Subcutaneous abdominal adipose tissue (tissue), 5 donors: ENCODE results near the gene MYLK3.

Experiments used
- H3K27ac ChIP-seq: one replicate; pipeline ENCODE4 v1.7.0; 2013; ENCODE audit warnings: low read depth, mild to moderate bottlenecking, inconsistent platforms, low read length, moderate library complexity
- H3K27me3 ChIP-seq, 5 donors: one replicate each; pipeline ENCODE4 v1.7.0; 2013; ENCODE audit warnings: low read length in 5 of 5, inconsistent platforms in 1 of 5; ENCODE audit not compliant: control insufficient read depth in 5 of 5, insufficient read depth in 4 of 5
- H3K36me3 ChIP-seq, 5 donors: one replicate each; pipeline ENCODE4 v1.7.0; 2013; ENCODE audit warnings: low read length in 5 of 5; ENCODE audit not compliant: control insufficient read depth in 5 of 5, insufficient read depth in 5 of 5
- H3K4me1 ChIP-seq, 5 donors: one replicate each; pipeline ENCODE4 v1.7.0; 2013; ENCODE audit warnings: low read length in 5 of 5, mild to moderate bottlenecking in 3 of 5, moderate library complexity in 1 of 5; ENCODE audit not compliant: control insufficient read depth in 5 of 5, insufficient read depth in 5 of 5
- H3K4me3 ChIP-seq, 5 donors: one replicate each; pipeline ENCODE4 v1.7.0; 2013; ENCODE audit warnings: low read length in 5 of 5, low read depth in 1 of 5
- H3K9ac ChIP-seq, 5 donors: one replicate each; pipeline ENCODE4 v1.7.0; 2013; ENCODE audit warnings: low read length in 5 of 5, mild to moderate bottlenecking in 4 of 5, moderate library complexity in 3 of 5
- H3K9me3 ChIP-seq, 5 donors: one replicate each; pipeline ENCODE4 v1.7.0; 2013; ENCODE audit warnings: low read length in 5 of 5; ENCODE audit not compliant: control insufficient read depth in 5 of 5
- donor health status: healthy.
- donor health status: healthy.
- donor health status: healthy.
- donor health status: healthy.
- donor health status: healthy.

Gene MYLK3

GRCh38 chr16:46745617-46746016 is 2.5 kb downstream of the MYLK3 start:
- Histone ChIP-seq H3K36me3 (no peaks in the 10 kb centered on the region), H3K27me3 (peaks cover 0 to 5% (median 3%) of the 10 kb centered on the region in 5 donors), H3K27ac (no peak overlapping the region), H3K4me3 (no peak overlapping the region), H3K4me1 (peaks cover 0 to 7% (median 0%) of the 10 kb centered on the region in 5 donors), H3K9me3 (no peaks in the 10 kb centered on the region), H3K9ac (no peak overlapping the region)

- H3K4me3 ChIP-seq = peak overlapping the region in 1 of 5 donors; percentile 32
- H3K9ac ChIP-seq = peak overlapping the region in 1 of 5 donors; percentile 16
- no peaks in the 10 kb centered on the region for H3K36me3 ChIP-seq
These were observed 4.9 kb downstream of the MYLK3 start for GRCh38 chr16:46743232-46743719.

GRCh38 chr16:46739934-46740333 is 8.2 kb downstream of the MYLK3 start:
- H3K9me3 ChIP-seq = no peaks in the 10 kb centered on the region
- H3K4me3 ChIP-seq = no peak overlapping the region
- no peak overlapping the region for H3K27ac ChIP-seq
- H3K36me3 ChIP-seq = no peaks in the 10 kb centered on the region
- peaks cover 0 to 7% (median 2%) of the 10 kb centered on the region in 5 donors for H3K4me1 ChIP-seq
- peaks cover 0 to 4% (median 0%) of the 10 kb centered on the region in 5 donors for H3K27me3 ChIP-seq
- H3K9ac ChIP-seq = no peak overlapping the region

More at GRCh38 chr16:46743232-46743719, 4.9 kb downstream of the MYLK3 start:
- H3K9me3 ChIP-seq = no peaks in the 10 kb centered on the region
- H3K27me3 ChIP-seq = peaks cover 0 to 4% (median 0%) of the 10 kb centered on the region in 5 donors
- no peak overlapping the region for H3K27ac ChIP-seq
- peaks cover 0 to 7% (median 0%) of the 10 kb centered on the region in 5 donors for H3K4me1 ChIP-seq

GRCh38 chr16:46737621-46738214 is 10.4 kb downstream of the MYLK3 start:
- no peak overlapping the region for H3K4me3 ChIP-seq
- peaks cover 0 to 2% (median 0%) of the 10 kb centered on the region in 5 donors for H3K4me1 ChIP-seq
- H3K9me3 ChIP-seq = no peaks in the 10 kb centered on the region
- no peaks in the 10 kb centered on the region for H3K27me3 ChIP-seq
- H3K27ac ChIP-seq = no peak overlapping the region
- no peak overlapping the region for H3K9ac ChIP-seq
- H3K36me3 ChIP-seq = no peaks in the 10 kb centered on the region

- H3K9ac ChIP-seq = no peak overlapping the region
These were observed 11.4 kb downstream of the MYLK3 start for GRCh38 chr16:46736695-46737094.

GRCh38 chr16:46733319-46733830 is 14.8 kb downstream of the MYLK3 start:
- H3K27ac ChIP-seq = no peak overlapping the region
- no peak overlapping the region for H3K4me3 ChIP-seq
- H3K36me3 ChIP-seq = no peaks in the 10 kb centered on the region
- no peak overlapping the region for H3K9ac ChIP-seq
- peaks cover 0 to 2% (median 0%) of the 10 kb centered on the region in 5 donors for H3K4me1 ChIP-seq
- no peaks in the 10 kb centered on the region for H3K27me3 ChIP-seq
- no peaks in the 10 kb centered on the region for H3K9me3 ChIP-seq

More at GRCh38 chr16:46736695-46737094, 11.4 kb downstream of the MYLK3 start:
- Histone ChIP-seq H3K27ac (no peak overlapping the region), H3K4me3 (no peak overlapping the region), H3K9me3 (no peaks in the 10 kb centered on the region), H3K27me3 (no peaks in the 10 kb centered on the region), H3K36me3 (no peaks in the 10 kb centered on the region), H3K4me1 (peaks cover 0 to 2% (median 0%) of the 10 kb centered on the region in 5 donors)

GRCh38 chr16:46732561-46732960 is 15.6 kb downstream of the MYLK3 start:
- no peaks in the 10 kb centered on the region for H3K9me3 ChIP-seq
- no peak overlapping the region for H3K27ac ChIP-seq
- no peaks in the 10 kb centered on the region for H3K36me3 ChIP-seq
- H3K4me1 ChIP-seq = peaks cover 0 to 2% (median 0%) of the 10 kb centered on the region in 5 donors
- H3K9ac ChIP-seq = no peak overlapping the region
- H3K27me3 ChIP-seq = no peaks in the 10 kb centered on the region
- no peak overlapping the region for H3K4me3 ChIP-seq

- Histone ChIP-seq H3K36me3 (no peaks in the 10 kb centered on the region), H3K9ac (no peak overlapping the region), H3K27me3 (no peaks in the 10 kb centered on the region), H3K27ac (no peak overlapping the region), H3K4me3 (no peak overlapping the region), H3K4me1 (peaks cover 0 to 2% (median 0%) of the 10 kb centered on the region in 5 donors), H3K9me3 (peaks cover 0 to 5% (median 0%) of the 10 kb centered on the region in 5 donors)
These were observed 16.2 kb downstream of the MYLK3 start for GRCh38 chr16:46731691-46732555.

GRCh38 chr16:46730801-46731690 is 17.1 kb downstream of the MYLK3 start:
- H3K4me3 ChIP-seq = no peak overlapping the region
- H3K27ac ChIP-seq = no peak overlapping the region
- no peak overlapping the region for H3K9ac ChIP-seq
- no peaks in the 10 kb centered on the region for H3K4me1 ChIP-seq
- H3K9me3 ChIP-seq = peaks cover 0 to 5% (median 0%) of the 10 kb centered on the region in 5 donors
- no peaks in the 10 kb centered on the region for H3K36me3 ChIP-seq
- H3K27me3 ChIP-seq = no peaks in the 10 kb centered on the region
